ENCODE measurements around the gene CDCA8.

GRCh38 chr1:37660664-37661063 lies 31.7 kb upstream of the CDCA8 start:
- TF ChIP-seq POLR2AphosphoS2 (conservative IDR thresholded peaks at IDR 0.05; ENCODE audit: low read length) (no peak), CTCF (IDR thresholded peaks at IDR 0.05) (no peak), POLR2A (IDR thresholded peaks at IDR 0.05; ENCODE audit: low read length) (no peak), MYC (IDR thresholded peaks at IDR 0.05; ENCODE audit: borderline replicate concordance, low read length) (no peak), RAD21 (conservative IDR thresholded peaks at IDR 0.05 in 1 of 2, IDR thresholded peaks at IDR 0.05 in 1 of 2) (no peak), SREBF2 (IDR thresholded peaks at IDR 0.05) (no peak), CHD2 (IDR thresholded peaks at IDR 0.05; ENCODE audit: low read length, partially characterized antibody) (no peak), TP53 (CRISPR knock-in tag; IDR thresholded peaks at IDR 0.05) (no peak), EP300 (IDR thresholded peaks at IDR 0.05) (no peak), PHF8 (IDR thresholded peaks at IDR 0.05; ENCODE audit: borderline replicate concordance, low read depth) (no peak), SMC3 (IDR thresholded peaks at IDR 0.05) (no peak), MAFK (IDR thresholded peaks at IDR 0.05; ENCODE audit: partially characterized antibody) (no peak), RNF2 (IDR thresholded peaks at IDR 0.05; ENCODE audit: borderline replicate concordance, low read depth) (no peak), KDM5A (IDR thresholded peaks at IDR 0.05) (no peak)
